Endometrium (tissue), 2 donors: ENCODE results near the gene LRMDA.

Experiments used
- FAIRE-seq: peaks from 2 replicates; lab custom pipeline; 2012; peaks lifted over from hg19 to GRCh38; lab: Jason Lieb, UNC
- donor health status: control.
- donor health status: control.

LRMDA gene

GRCh38 chr10:76031099-76031498 is 599.7 kb downstream of the LRMDA start:
- no peak for FAIRE-seq

GRCh38 chr10:76031769-76032699 is 600.6 kb downstream of the LRMDA start:
- no peak for FAIRE-seq

- FAIRE-seq, result no peak
These were observed 601.2 kb downstream of the LRMDA start for GRCh38 chr10:76032700-76033039.

GRCh38 chr10:76033457-76034196 is 602.2 kb downstream of the LRMDA start:
- peak; percentile 83 for FAIRE-seq

DNA sequence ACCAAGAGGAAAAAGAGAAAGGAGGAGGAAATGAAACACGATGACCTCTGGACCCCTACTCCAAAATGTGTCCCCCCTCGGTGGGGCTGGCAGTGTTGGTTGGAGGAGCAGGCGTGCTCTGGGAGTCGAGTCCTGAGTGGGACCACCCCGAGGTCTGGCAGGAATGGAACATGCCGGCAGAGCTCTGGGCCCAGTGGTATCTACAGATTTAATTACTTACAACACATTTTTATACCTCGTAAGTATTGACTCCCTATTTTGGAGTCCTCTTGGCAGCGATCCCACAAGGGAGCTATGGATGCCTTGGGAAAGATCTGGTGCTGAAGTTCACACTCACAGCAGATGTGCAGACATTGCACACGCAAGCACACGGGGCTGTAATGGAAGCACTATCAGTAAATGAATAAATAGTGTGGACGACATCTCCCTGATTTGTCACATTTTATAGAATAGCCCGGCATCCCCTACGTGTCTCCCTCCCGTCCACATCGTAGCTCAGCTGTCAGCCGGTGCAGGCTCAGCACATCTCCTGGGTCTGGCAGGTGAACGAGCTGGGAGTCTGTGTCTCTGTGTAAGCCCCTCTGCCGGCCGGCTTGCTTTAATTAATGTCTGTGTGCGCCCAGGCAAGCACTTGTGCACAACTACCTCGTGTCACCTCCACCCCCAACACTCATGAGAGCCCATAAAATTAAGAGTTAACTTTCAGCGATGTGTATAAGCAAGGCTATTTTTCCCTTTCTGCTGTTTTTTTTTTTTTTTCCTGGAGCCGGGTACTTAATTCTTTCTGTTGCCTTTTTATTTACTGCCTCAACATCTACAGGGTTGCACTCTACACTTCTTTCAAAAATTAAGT is 603.2 kb downstream of the LRMDA start:
- no peak for FAIRE-seq

- FAIRE-seq, result no peak
These were observed 604.0 kb downstream of the LRMDA start for GRCh38 chr10:76035206-76036110.

- FAIRE-seq, result peak; percentile 84
These were observed 604.9 kb downstream of the LRMDA start for GRCh38 chr10:76036111-76036940.

DNA sequence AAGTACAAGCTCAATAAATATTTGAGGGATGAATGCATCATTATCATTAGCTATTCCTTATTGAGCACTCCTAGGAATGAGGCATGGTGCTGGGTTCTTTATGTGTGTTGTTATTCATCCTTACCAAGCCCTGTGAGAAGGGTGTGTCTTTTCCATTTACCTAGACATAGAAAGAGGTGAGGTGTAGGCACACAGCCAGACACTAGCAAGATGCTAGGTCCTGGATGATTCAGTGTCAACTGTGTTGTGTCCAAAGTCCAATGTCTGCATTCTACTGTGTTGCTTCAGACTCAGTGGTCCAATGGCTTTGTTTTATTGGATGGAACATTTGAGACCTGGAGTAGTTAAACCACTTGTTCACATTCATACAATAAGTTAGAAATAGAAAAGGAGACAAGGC is 605.5 kb downstream of the LRMDA start:
- FAIRE-seq, result no peak

GRCh38 chr10:76037531-76038155 is 606.2 kb downstream of the LRMDA start:
- no peak for FAIRE-seq

DNA sequence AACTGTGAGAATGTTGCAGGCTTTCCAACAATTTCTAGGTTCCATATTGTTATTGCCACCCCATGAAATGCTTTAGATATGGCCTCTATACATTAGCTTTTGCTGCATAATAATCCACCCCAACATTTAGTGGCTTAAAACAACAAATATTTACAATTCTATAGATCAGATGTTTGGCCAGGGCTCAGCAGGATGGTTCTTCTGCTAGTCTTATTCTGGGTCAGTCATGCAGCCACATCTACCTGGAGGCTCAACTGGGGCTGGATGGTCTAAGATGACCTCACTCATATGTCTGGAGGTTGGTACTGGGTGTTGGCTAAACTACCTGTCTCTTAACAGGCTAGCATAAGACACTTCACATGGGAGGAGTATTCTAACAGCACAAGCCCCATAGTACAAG is 607.3 kb downstream of the LRMDA start:
- FAIRE-seq, result no peak

DNA sequence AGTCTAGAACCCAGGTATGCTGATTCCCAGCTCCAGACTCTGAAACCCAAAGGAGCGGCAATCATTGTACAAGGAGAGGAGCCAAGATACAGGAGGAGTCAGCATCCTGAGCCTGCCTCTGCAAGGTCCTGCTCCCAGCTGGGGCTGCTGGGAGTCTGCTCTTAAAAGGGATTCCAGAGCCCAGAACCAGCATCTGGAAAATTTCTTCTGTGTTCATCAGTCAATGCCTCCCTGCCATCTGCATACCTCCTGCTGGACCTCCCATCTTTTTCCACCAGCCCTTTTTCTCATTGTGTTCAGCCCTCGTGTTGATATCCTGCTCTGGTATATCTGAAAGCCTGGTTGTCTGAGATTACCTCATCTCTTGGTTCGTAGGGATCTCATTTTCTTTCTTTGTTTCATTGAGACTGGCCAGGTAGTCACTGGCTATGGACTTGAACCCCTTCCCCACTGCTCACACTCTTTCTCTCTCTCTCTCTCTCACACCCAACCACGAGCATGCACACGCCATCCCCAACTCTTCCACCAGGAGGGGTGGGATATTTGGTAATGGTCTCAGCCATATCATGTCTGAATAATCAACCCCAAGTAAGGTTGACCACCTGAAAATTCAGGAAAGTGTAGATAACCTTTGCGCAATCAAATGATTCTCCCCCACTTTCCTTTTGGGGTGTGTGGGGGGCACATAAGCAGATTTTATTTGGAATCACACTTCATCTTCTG is 608.8 kb downstream of the LRMDA start:
- FAIRE-seq, result no peak

- no peak for FAIRE-seq
These were observed 609.4 kb downstream of the LRMDA start for GRCh38 chr10:76040830-76041220.

DNA sequence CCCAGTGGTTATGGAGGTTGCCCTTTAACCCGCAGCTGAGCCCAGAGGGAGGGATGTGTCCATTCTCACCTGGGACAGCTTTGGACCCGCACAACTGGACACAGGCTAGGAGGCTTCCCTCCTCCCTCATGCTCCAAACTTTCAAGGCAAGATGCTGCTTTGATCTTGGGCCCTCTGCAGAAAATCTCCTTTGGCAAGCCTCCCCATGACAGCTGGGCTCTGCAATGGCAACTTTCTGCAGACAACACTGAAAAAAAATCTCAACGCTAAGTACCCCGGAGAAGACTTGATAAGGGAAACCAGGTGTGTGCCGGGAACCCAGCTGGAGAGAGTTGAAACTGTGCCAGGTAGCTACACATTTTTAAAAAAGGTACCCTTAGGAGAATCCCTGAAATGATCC is 610.1 kb downstream of the LRMDA start:
- no peak for FAIRE-seq

DNA sequence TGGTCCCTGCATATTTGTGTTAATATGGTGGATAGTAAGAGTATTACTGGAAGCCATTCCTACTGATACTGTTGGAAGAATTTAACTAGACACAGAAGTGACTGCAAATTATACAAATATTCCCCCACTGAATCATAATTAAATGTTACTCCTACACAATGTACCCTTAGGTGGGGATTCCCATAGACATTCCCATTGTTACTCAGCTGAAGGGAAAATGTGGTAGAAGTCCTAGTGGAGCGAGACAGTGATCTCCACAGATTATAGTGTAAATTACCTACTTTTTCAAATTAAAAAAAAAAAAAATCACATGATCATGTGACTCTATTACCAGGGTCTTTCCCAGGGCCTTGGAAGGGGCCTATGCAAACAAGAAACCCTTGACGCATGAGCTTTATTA is 611.8 kb downstream of the LRMDA start:
- FAIRE-seq, result no peak

GRCh38 chr10:76044751-76045150 is 613.3 kb downstream of the LRMDA start:
- FAIRE-seq, result no peak

GRCh38 chr10:76045174-76045573 is 613.8 kb downstream of the LRMDA start:
- no peak for FAIRE-seq

- FAIRE-seq, result no peak
These were observed 616.1 kb downstream of the LRMDA start for GRCh38 chr10:76047521-76047920.

- no peak for FAIRE-seq
These were observed 618.3 kb downstream of the LRMDA start for GRCh38 chr10:76049581-76050290.

- FAIRE-seq, result no peak
These were observed 618.8 kb downstream of the LRMDA start for GRCh38 chr10:76050291-76050625.
